Measurements from ENCODE around the gene TMEM232.

GRCh38 chr5:110588286-110588980 is 138.0 kb downstream of the TMEM232 start:
- TF ChIP-seq EZH2 (IDR thresholded peaks at IDR 0.05; ENCODE audit: borderline replicate concordance, low read length) (no peak), CTCF (IDR thresholded peaks at IDR 0.05; ENCODE audit: low read length) (no peak)

Data from OCI-LY1 (cell line).